Neuron (in vitro differentiated cells): ENCODE measurements around the gene OTUD5.

ENCODE experiments used
- H2AFZ ChIP-seq: one replicate; pipeline ENCODE4 v1.6.1; 2013; ENCODE audit warnings: low read depth, mild to moderate bottlenecking, inconsistent platforms, low read length, moderate library complexity
- H3K27me3 ChIP-seq: one replicate; pipeline ENCODE4 v1.6.1; 2013; ENCODE audit warnings: low read length; ENCODE audit not compliant: insufficient read depth
- H3K36me3 ChIP-seq: one replicate; pipeline ENCODE4 v1.6.1; 2013; ENCODE audit warnings: low read length; ENCODE audit not compliant: insufficient read depth
- H3K4me1 ChIP-seq: one replicate; pipeline ENCODE4 v1.6.1; 2013; ENCODE audit warnings: low read length; ENCODE audit not compliant: insufficient read depth
- H3K4me3 ChIP-seq: 2 replicates; pipeline ENCODE4 v1.5.1; 2013; ENCODE audit warnings: mild to moderate bottlenecking, low read length, moderate library complexity
- H3K9me3 ChIP-seq: one replicate; pipeline ENCODE4 v1.6.1; 2013; ENCODE audit warnings: low read length

Gene OTUD5

GRCh38 chrX:48966796-48967579 is 9.6 kb upstream of the OTUD5 start:
- Histone ChIP-seq H3K36me3 (no peaks in the 10 kb centered on the region), H3K9me3 (no peaks in the 10 kb centered on the region), H2AFZ (no peak overlapping the region), H3K27me3 (no peaks in the 10 kb centered on the region), H3K4me1 (no peaks in the 10 kb centered on the region), H3K4me3 (no peak overlapping the region)

GRCh38 chrX:48965959-48966358 is 8.6 kb upstream of the OTUD5 start:
- H3K4me3 ChIP-seq, result no peak overlapping the region
- no peaks in the 10 kb centered on the region for H3K27me3 ChIP-seq
- no peaks in the 10 kb centered on the region for H3K4me1 ChIP-seq
- H3K36me3 ChIP-seq, result no peaks in the 10 kb centered on the region
- H3K9me3 ChIP-seq, result no peaks in the 10 kb centered on the region
- no peak overlapping the region for H2AFZ ChIP-seq

- Histone ChIP-seq H3K4me1 (no peaks in the 10 kb centered on the region), H3K27me3 (no peaks in the 10 kb centered on the region), H3K36me3 (no peaks in the 10 kb centered on the region), H2AFZ (no peak overlapping the region), H3K4me3 (no peak overlapping the region), H3K9me3 (no peaks in the 10 kb centered on the region)
Measured at GRCh38 chrX:48961585-48962091, 4.2 kb upstream of the OTUD5 start.

DNA sequence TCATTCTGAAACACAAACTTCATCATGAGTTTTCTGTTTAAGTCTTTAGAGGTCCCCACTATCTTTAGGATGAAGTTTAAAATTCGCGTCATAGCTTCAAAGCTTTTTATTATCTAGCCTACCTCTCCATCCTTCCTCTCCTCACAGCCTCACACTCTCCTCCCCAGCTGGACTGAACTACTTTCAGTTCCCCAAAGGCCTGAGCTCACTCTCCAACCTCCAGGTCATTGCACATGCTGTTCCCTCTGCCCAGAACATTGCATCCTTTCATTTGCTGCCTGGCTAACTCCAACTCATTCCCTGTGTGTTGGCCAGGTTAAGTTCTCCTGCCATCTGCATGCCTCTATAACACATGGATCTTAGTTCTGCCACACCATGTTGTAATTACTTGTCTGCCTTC is 2.9 kb upstream of the OTUD5 start:
- Histone ChIP-seq H2AFZ (no peak overlapping the region), H3K27me3 (no peaks in the 10 kb centered on the region), H3K4me1 (peaks cover 6% of the 10 kb centered on the region), H3K9me3 (no peaks in the 10 kb centered on the region), H3K36me3 (peaks cover 5% of the 10 kb centered on the region), H3K4me3 (no peak overlapping the region)

GRCh38 chrX:48958635-48959094 is 1.3 kb upstream of the OTUD5 start:
- H3K9me3 ChIP-seq, result no peaks in the 10 kb centered on the region
- no peaks in the 10 kb centered on the region for H3K27me3 ChIP-seq
- H3K36me3 ChIP-seq, result peaks cover 13% of the 10 kb centered on the region
- peak overlapping the region; percentile 49 for H3K4me3 ChIP-seq
- H2AFZ ChIP-seq, result no peak overlapping the region
- H3K4me1 ChIP-seq, result peaks cover 6% of the 10 kb centered on the region

DNA sequence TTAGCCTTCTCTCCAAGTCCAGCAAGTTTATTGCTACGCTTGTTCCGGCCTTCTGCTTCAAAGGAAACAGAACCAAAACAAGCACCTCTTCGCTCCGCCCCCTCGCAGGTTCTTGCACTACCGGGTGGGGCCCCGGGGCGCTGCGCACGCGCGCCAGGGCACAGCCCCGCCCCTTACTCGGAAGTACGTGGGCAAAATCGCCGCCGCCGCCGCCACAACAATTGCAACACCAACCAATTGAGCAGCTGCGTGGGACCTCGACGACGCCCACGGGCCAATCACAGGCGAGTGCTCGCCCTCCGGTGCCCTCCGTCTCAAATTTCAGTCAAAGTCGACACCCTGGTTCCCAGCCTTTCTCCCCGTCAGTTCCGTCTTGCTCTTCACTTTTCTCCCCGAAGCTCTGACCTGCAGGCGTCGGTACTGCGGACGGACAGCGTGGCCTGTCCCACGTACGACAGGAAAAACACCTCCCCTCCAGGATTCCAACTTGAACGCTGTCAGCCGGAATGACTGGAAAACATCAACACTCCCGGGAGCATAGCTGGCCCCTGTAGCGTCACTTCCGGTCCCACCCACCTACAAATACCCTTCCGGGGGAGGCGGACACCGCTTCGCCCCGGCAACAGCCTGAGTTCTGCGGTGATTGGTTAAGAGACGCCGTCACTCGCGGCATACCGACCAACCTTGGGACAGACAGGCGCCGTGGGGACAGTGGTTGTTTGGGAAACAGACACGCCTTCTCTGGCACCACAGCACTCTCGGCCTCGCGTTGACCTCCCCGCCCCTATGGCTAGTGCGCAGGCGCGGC is 624 bp upstream of the OTUD5 start:
- H3K9me3 ChIP-seq, result no peaks in the 10 kb centered on the region
- H3K4me1 ChIP-seq, result peaks cover 6% of the 10 kb centered on the region
- peaks cover 17% of the 10 kb centered on the region for H3K36me3 ChIP-seq

DNA sequence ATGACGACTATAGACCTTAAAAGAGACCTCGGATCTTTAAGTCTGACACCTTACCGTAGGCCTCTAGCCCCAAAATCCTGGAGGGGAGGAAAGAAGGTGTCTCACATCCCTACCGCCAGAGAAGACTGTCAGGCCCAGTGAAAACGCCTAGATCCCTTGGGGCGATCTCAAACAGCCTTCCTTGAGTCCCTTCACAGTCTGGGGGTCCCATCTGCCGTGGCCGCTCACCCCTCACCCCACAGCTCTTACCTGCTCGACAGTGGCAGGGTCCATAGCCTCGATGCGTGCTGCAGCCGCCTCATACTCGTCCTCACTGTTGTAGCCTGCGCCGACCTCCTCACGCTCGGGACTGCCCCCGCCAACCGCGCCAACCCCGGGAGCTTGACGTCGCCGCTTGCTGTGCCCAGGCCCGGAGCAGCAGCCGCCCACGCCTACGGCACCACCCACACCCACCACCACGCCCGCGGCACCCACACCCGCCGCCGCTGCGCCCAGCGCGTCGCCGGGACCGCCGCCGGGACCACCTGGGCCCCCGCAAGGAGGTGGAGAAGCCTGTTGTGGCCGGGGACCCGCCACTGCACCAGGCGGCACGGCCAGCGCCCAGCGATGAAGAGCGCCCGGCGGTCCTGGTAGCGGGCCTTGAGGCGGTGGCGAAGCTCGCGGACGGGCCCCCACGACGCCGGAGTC is 536 bp downstream of the OTUD5 start:
- Histone ChIP-seq H2AFZ (no peak overlapping the region), H3K9me3 (no peaks in the 10 kb centered on the region), H3K27me3 (no peaks in the 10 kb centered on the region), H3K36me3 (peaks cover 21% of the 10 kb centered on the region), H3K4me1 (peaks cover 6% of the 10 kb centered on the region), H3K4me3 (peak overlapping the region; percentile 56)

More for the DNA sequence above, 624 bp upstream of the OTUD5 start:
- Histone ChIP-seq H2AFZ (no peak overlapping the region), H3K27me3 (no peaks in the 10 kb centered on the region), H3K4me3 (peak overlapping the region; percentile 56)

DNA sequence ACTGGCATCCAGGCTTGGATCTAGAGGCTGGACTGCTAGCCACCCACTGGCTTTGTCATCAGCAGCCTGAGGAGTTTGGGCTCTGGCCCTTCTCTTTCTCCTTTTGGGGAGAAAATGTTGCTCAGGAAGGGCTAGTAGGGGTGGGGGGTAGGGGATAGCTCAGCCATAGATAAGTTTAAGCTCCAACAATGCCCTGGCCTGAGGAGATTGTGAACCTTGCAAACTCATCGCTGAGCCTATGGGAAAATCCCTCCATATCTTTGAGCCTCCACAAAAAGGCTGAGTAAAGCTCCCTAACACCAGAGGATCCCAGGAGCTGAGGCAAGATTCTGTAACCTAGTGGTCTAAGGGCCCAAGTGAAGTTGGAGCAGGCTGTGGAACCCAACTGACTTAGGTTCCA is 8.8 kb downstream of the OTUD5 start:
- Histone ChIP-seq H3K36me3 (peaks cover 13% of the 10 kb centered on the region), H2AFZ (no peak overlapping the region), H3K9me3 (no peaks in the 10 kb centered on the region), H3K27me3 (no peaks in the 10 kb centered on the region), H3K4me1 (no peaks in the 10 kb centered on the region), H3K4me3 (no peak overlapping the region)

DNA sequence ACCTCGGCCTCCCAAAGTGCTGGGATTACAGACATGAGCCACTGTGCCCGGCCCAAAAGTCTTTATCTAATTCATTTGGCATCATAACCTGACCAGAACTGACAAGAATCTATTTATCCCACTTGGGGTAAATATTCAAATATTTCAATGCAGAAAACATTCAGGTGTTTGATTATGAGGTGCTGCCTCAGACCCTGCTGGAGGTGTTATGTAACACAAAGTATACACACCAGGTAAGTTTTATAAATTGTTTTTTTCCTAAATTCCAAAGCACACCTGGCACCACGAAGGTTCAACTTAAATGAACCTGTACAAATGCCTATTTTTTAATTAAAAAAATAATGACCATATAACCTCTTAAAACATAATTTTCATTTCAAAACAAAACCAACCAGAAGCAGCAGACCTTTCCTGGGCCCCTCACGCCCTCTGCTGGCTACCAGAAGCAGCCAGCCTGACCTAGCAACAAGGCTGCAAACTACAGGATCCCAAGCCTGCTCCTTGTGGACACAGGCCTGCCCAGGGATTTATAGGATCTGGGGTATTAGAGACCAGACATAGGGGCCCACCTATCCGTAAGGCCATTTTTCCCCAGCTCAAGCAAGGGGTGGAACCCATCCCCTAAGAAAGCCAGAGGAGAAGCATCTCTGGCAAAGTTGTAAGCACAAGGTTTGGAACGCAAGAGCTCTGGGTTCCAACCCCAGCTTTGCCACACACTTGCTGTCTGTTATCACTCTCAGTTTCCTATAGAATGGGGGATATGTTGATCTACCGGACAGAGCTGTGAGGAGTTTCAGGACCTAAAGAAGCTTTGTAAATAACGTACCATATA is 11.7 kb downstream of the OTUD5 start:
- no peaks in the 10 kb centered on the region for H3K27me3 ChIP-seq

DNA sequence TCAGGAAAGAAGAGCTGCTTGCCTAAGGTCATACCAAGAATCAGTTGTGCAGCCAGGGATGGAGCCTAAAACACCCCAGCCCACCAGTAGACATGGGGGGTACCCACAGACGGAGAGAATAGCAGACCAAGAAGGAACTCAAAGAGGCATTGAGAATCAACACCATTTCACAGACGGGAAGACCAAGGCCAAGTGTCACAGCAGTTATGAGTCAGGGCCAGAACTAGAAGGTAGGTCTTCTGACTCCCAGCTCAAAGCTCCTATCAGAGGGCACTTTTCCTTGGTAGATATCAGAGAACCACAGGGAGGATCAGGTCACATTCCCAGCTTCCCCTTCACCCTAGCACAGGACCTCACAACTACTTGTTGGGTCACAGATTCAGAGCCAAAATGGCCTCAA is 14.5 kb downstream of the OTUD5 start:
- Histone ChIP-seq H3K9me3 (no peaks in the 10 kb centered on the region), H3K4me1 (no peaks in the 10 kb centered on the region), H3K27me3 (no peaks in the 10 kb centered on the region), H2AFZ (no peak overlapping the region), H3K36me3 (peaks cover 14% of the 10 kb centered on the region), H3K4me3 (no peak overlapping the region)

More for the DNA sequence above, 11.7 kb downstream of the OTUD5 start:
- Histone ChIP-seq H3K4me1 (no peaks in the 10 kb centered on the region), H3K4me3 (no peak overlapping the region), H3K9me3 (no peaks in the 10 kb centered on the region), H3K36me3 (peaks cover 14% of the 10 kb centered on the region), H2AFZ (no peak overlapping the region)

- Histone ChIP-seq H3K4me1 (no peaks in the 10 kb centered on the region), H3K4me3 (no peak overlapping the region), H3K27me3 (no peaks in the 10 kb centered on the region), H3K36me3 (peaks cover 14% of the 10 kb centered on the region), H2AFZ (no peak overlapping the region), H3K9me3 (no peaks in the 10 kb centered on the region)
Measured at GRCh38 chrX:48940404-48940955, 16.9 kb downstream of the OTUD5 start.
